Measurements from ENCODE around the gene NOC2L. TPM values are rescaled to one million over a fixed set of nuclear protein-coding genes. Genes with fewer than 3 reads are reported as not detected.

The NOC2L gene
- total RNA-seq, 1 donor from 2014 or later = 73.9 TPM

GRCh38 chr1:981955-982558 is 23.0 kb upstream of the NOC2L start, which contains the start of gene PERM1:
Gene PERM1, minus strand, starts transcription at chr1:982093. Its CDS starts 1,064 bp downstream, at chr1:981029.
- no peak for DNase-seq (ENCODE audit: low read depth)
- H3K4me3 ChIP-seq (ENCODE audit: low read depth, low read length) = no peak within 1 kb of the TSS
- TF ChIP-seq CTCF (conservative IDR thresholded peaks at IDR 0.05; ENCODE audit: low read depth, low read length) = no peak

- no peak for TF ChIP-seq CTCF (conservative IDR thresholded peaks at IDR 0.05; ENCODE audit: low read depth, low read length)
- no peak for DNase-seq (ENCODE audit: low read depth)
- no peak overlapping the region for H3K4me3 ChIP-seq (ENCODE audit: low read depth, low read length)
These were observed 22.5 kb upstream of the NOC2L start for GRCh38 chr1:981491-981954.

- H3K4me3 ChIP-seq (ENCODE audit: low read depth, low read length) = no peak overlapping the region
- TF ChIP-seq CTCF (conservative IDR thresholded peaks at IDR 0.05; ENCODE audit: low read depth, low read length) = no peak
- DNase-seq (ENCODE audit: low read depth) = no peak
These were observed 21.7 kb upstream of the NOC2L start for GRCh38 chr1:980602-981395.

GRCh38 chr1:980137-980571 is 21.1 kb upstream of the NOC2L start:
- no peak for TF ChIP-seq CTCF (conservative IDR thresholded peaks at IDR 0.05; ENCODE audit: low read depth, low read length)
- H3K4me3 ChIP-seq (ENCODE audit: low read depth, low read length) = no peak overlapping the region
- no peak for DNase-seq (ENCODE audit: low read depth)

- no peak for DNase-seq (ENCODE audit: low read depth)
- no peak for TF ChIP-seq CTCF (conservative IDR thresholded peaks at IDR 0.05; ENCODE audit: low read depth, low read length)
- H3K4me3 ChIP-seq (ENCODE audit: low read depth, low read length) = no peak overlapping the region
These were observed 20.7 kb upstream of the NOC2L start for GRCh38 chr1:979744-980072.

GRCh38 chr1:978835-979743 is 20.0 kb upstream of the NOC2L start:
- no peak for DNase-seq (ENCODE audit: low read depth)
- TF ChIP-seq CTCF (conservative IDR thresholded peaks at IDR 0.05; ENCODE audit: low read depth, low read length) = no peak
- H3K4me3 ChIP-seq (ENCODE audit: low read depth, low read length) = no peak overlapping the region

Data from epithelial cell of proximal tubule (primary cell).